T follicular helper cell (primary cell): ENCODE measurements around the gene ZNF124.
"Not testable (repeated sequence)": the region's sequence is repeated elsewhere in the genome, so short reads cannot be mapped to it uniquely, and the experiment has no call there.

Experiments used
- DNase-seq: peaks from one replicate; pipeline ENCODE4 v3.0.0-alpha.2; 2020; ENCODE audit warnings: low read depth

Gene ZNF124

GRCh38 chr1:247172996-247173395 lies 1.2 kb upstream of the ZNF124 start:
- DNase-seq = no peak

- not testable (repeated sequence) for DNase-seq
Measured at GRCh38 chr1:247171443-247171842, 377 bp downstream of the ZNF124 start.

GRCh38 chr1:247165674-247166073 lies 6.1 kb downstream of the ZNF124 start:
- no peak for DNase-seq

GRCh38 chr1:247164694-247165093 lies 7.1 kb downstream of the ZNF124 start:
- DNase-seq = no peak

GRCh38 chr1:247156787-247157232 lies 15.0 kb downstream of the ZNF124 start:
- no peak for DNase-seq

GRCh38 chr1:247147781-247148180 lies 24.0 kb downstream of the ZNF124 start:
- no peak for DNase-seq

- not testable (repeated sequence) for DNase-seq
Measured at GRCh38 chr1:247147120-247147519, 24.7 kb downstream of the ZNF124 start.

GRCh38 chr1:247146671-247147070 lies 25.1 kb downstream of the ZNF124 start:
- no peak for DNase-seq

GRCh38 chr1:247145279-247145678 lies 26.5 kb downstream of the ZNF124 start:
- DNase-seq = no peak

GRCh38 chr1:247139557-247139956 lies 32.3 kb downstream of the ZNF124 start:
- DNase-seq = not testable (repeated sequence)

GRCh38 chr1:247131236-247131635 lies 40.6 kb downstream of the ZNF124 start:
- no peak for DNase-seq

- not testable (repeated sequence) for DNase-seq
Measured at GRCh38 chr1:247127519-247128282, 44.1 kb downstream of the ZNF124 start.

- DNase-seq = not testable (repeated sequence)
Measured at GRCh38 chr1:247126601-247127000, 45.2 kb downstream of the ZNF124 start.

- not testable (repeated sequence) for DNase-seq
Measured at GRCh38 chr1:247126166-247126565, 45.7 kb downstream of the ZNF124 start.

- no peak for DNase-seq
Measured at GRCh38 chr1:247121382-247121781, 50.4 kb downstream of the ZNF124 start.

- DNase-seq = not testable (repeated sequence)
Measured at GRCh38 chr1:247120408-247120668, 51.5 kb downstream of the ZNF124 start.

- no peak for DNase-seq
Measured at GRCh38 chr1:247119600-247120407, 52.0 kb downstream of the ZNF124 start.

GRCh38 chr1:247118946-247119446 lies 52.8 kb downstream of the ZNF124 start:
- no peak for DNase-seq

- DNase-seq = no peak
Measured at GRCh38 chr1:247115545-247115944, 56.3 kb downstream of the ZNF124 start.

- DNase-seq = no peak
Measured at GRCh38 chr1:247115141-247115510, 56.7 kb downstream of the ZNF124 start.

GRCh38 chr1:247114351-247115140 lies 57.3 kb downstream of the ZNF124 start:
- no peak for DNase-seq

GRCh38 chr1:247113733-247114271 lies 58.0 kb downstream of the ZNF124 start:
- DNase-seq = no peak
